Activated naive CD4-positive, alpha-beta T cell (primary cell): ENCODE results near the gene SGSM1.

ENCODE experiments used
- DNase-seq, 4 experiments: peaks; one replicate each; lab custom pipeline; 2025; lab: John Stamatoyannopoulos, UW

The SGSM1 gene

GRCh38 chr22:24950272-24950902, 144.4 kb downstream of the SGSM1 start:
- DNase-seq, result no peak

GRCh38 chr22:24951942-24952836, 146.2 kb downstream of the SGSM1 start, which contains the start of gene KIAA1671:
KIAA1671 (plus strand) TSS chr22:24952716; CDS start chr22:25028000, 75,284 bp downstream.
- DNase-seq, result peak; percentile 60 to 80 (median 66)

DNA sequence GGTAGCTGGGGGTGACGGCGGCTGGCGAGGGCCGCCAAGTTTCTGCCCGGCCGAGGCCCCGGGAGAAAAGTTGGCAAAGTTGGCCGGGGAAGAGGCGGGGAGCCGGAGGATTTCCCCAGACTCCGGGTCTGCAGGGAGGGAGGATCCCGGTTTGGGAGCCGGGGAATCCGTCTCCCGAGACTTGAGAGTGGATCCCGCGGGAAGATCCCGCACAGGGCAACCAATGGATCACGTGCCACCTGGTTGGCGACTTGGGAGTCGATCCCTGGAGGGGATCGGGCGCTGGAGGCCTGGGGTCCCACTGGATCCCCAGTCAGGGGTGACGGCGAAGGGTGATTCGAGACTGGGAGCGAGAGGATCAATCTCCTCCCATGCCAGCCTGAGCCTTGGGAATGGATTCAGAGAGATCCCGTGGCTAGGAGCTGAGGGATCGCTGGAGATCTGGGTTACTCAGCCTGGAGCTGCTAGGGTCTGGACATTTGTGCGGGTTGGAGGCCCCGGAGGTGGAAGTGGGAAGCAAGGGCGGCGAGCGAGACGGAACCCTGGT, 146.9 kb downstream of the SGSM1 start:
- no peak for DNase-seq

GRCh38 chr22:24953384-24954113, 147.5 kb downstream of the SGSM1 start:
- no peak for DNase-seq

DNA sequence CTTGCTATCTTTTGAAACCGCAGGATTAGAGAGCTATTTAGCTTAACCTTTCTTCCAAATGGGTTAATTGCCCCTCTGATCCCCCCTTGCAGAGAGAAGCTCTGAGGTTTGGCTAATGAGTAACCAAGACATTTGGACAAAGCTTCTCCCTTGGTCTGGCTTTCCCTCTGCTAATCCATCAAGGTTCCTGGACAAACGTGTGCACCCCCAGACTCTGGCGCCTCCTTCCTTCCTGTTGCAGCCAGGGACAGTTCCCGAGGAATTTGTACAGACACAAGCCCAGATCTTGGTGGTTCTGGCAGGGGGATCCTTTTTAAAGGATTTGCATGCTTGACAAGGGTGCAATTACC, 148.1 kb downstream of the SGSM1 start:
- no peak for DNase-seq

GRCh38 chr22:24954856-24955255, 148.8 kb downstream of the SGSM1 start:
- DNase-seq, result no peak

GRCh38 chr22:24957043-24957442, 151.0 kb downstream of the SGSM1 start:
- no peak for DNase-seq

- DNase-seq, result no peak
Measured at GRCh38 chr22:24961217-24961844, 155.3 kb downstream of the SGSM1 start.

- no peak for DNase-seq
Measured at GRCh38 chr22:24962094-24962493, 156.1 kb downstream of the SGSM1 start.

DNA sequence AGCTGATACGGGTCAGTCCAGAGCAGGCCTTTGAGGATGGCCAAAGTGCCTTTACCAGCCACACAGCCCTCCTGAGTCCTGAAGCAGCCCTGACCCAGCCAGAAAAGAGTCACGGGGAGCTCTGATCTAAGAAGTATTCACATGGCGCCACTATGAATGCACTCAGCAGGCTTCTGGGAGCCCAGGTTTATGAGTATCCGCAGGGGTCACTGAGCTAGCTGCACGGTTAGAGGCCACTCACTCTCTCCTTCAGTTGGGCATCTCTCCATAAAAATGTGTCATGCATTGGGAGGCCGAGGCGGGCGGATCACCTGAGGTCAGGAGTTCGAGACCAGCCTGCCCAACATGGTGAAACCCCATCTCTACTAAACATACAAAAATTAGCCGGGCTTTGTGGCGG, 156.8 kb downstream of the SGSM1 start:
- no peak for DNase-seq

GRCh38 chr22:24964441-24964840, 158.4 kb downstream of the SGSM1 start:
- DNase-seq, result no peak

- DNase-seq, result no peak
Measured at GRCh38 chr22:24965822-24966626, 160.0 kb downstream of the SGSM1 start.

DNA sequence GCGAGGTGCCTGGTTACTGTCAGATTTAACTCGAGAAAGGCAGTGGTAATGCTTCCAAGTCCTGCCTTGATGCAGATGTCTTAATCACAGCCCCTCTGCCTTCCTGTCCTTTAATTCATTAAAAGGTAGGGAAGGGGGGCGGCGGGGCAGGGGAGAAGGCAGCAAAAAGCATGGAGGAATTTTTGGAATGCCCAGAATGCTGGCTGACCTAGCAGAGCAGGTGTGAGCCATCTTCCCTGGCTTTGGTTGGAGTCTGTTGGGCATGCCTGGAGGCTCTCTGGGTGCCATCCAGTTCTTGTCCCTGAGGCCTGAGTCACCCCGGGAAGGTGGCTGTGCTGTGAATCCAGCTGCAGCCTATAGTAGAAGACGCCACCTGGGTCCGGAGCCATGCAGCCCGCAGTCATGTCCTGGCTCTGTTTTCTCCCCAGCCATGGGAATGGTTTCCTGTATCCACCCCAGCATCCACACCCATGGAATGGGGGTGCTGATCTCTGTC, 162.1 kb downstream of the SGSM1 start:
- no peak for DNase-seq

DNA sequence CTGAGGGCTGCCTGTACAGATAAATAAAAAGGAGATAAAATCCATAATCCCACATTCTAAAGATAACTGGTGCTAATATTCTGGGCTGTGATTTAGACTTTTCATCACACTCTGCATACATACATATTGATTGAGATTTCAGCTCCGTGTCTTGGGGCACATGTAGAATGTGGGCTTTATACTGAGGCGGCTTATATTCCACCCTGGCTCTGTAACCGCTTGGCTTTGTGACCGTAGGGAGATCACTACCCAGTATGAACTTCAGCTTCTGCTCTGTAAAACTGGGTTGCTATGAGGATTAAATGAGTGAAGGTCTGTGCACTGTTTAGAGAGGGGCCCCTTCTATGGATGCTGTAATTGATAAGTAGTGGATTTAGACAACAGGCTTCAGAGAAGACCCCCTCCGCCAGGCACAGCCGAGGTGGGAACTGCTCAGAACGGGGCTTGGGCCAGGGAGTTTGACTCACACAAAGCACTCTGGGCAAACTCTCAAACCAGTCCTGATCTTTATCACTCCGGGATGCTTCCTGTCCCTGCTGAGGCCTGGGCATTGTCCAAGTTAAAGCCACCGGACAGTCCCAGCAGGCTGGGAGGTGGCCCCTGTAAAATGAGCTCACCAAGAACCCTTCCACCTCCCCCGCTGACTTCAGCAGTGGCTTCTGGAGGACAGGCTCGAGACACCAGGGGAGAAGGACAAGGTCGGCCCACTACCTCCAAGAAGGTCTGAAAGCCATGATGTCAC, 163.7 kb downstream of the SGSM1 start:
- no peak for DNase-seq

GRCh38 chr22:24972369-24972768, 166.4 kb downstream of the SGSM1 start:
- no peak for DNase-seq

DNA sequence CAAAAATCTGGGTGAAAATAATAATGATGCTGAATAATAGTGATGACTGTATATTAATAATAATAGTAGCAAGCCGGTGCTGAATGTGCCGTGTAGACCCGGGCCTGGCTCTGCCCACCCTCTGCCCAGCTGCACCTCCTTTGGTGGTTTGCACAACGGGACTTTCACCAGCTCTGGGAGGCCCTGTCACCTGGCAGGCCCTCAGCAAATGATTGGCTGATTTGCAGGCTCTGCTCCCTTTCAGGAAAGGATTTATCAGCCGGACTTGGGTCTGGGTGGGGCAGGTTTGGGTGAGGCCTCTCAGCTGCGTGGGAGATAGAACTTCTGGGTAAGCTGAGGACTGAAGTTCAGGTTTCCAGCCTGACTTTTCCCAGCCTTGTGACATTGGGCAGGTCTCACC, 167.9 kb downstream of the SGSM1 start:
- no peak for DNase-seq

- no peak for DNase-seq
Measured at GRCh38 chr22:24975125-24975640, 169.2 kb downstream of the SGSM1 start.

DNA sequence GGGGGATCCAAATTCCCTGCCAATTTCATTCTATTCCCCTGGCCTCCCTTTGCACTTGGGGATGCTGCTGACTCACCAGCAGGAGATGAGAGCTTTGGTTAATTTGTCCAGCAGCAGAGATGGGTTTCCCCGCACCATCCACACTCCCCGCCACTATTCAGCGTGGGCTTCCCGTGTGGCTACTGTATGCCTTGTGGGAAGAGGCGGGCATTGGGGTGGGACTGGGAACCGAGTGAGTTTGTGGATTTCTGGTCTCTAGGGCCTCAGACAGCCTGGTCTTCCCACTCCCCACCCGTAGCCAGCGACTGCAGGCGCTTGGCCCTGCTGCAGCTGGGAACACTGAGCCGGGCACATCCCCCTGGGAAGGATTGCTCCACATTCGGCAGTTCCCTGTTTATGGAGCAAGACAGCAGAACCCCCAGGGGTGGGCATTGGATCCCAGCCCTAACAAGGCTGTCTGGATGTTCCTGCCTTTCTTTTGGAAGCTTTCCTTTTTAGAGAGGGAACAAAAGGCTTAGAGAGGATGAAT, 169.9 kb downstream of the SGSM1 start:
- DNase-seq, result no peak

DNA sequence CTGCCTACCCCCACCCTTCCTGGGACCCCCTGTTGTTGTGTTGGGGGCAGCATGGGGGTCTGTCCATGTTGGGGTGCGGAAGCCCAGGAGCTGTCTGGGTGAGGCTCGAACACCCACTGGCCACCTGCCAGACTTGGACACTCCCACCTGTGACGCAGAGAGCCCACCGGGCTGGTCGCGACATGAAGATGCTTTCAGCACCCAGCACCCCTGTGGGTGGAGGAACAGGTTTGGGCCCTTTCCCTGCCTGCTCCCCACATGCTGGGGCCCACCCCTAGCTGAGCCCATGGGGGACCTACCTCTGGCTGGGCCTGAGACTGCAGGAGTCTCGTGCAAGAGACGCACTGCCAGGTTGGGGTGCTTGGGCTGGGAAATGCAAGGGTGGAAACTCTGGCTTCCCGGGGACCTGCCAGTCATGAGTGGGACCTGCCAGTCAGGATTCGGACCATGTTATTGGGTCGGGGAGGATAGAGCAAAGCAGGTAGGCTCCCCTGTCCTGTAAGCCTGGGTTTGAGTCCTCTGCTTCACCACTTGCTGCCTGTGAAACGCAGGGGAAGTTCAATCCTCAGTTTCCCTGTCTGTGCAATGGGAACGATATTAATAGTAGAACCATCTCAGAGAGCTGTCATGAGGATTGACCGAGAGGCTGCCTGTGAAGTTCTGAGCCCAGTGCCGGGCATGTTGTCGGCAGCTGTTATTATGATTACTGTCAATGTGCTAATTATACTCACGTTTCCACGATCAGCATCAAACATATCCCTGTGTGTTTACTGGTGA, 170.6 kb downstream of the SGSM1 start:
- DNase-seq, result no peak
